Lung (tissue), 12 donors: Measurements from ENCODE around the gene GUCD1. TPM values are rescaled to one million over a fixed set of nuclear protein-coding genes. Genes with fewer than 3 reads are reported as not detected.

Experiments
- ATAC-seq: fragments of 200-7000 bp; cut with Tn5 transposase; one replicate; pipeline ENCODE4 v1.9.1; 2020; ENCODE audit warnings: moderate number of reproducible peaks; ENCODE audit not compliant: insufficient read depth, low FRiP score
- DNase-seq, 3 donors: peaks; one replicate each; pipeline ENCODE4 v3.0.0-alpha.2; 2013 to 2017
- H3K27ac ChIP-seq, 2 donors: one replicate each; pipeline ENCODE4 v1.5.1; 2013; ENCODE audit warnings: mild to moderate bottlenecking in 2 of 2, moderate library complexity in 2 of 2, control low read depth in 1 of 2, inconsistent platforms in 1 of 2, low read depth in 1 of 2, low read length in 1 of 2
- H3K27me3 ChIP-seq, 3 donors: one replicate each; pipeline ENCODE4 v1.5.1; 2013; ENCODE audit warnings: low read length in 2 of 3; ENCODE audit not compliant: control insufficient read depth in 3 of 3, insufficient read depth in 3 of 3
- H3K36me3 ChIP-seq, 4 donors: one replicate each; pipeline ENCODE4 v1.5.1; 2013; ENCODE audit warnings: low read length in 4 of 4, mild to moderate bottlenecking in 1 of 4, moderate library complexity in 1 of 4; ENCODE audit not compliant: control insufficient read depth in 4 of 4, insufficient read depth in 4 of 4
- H3K4me1 ChIP-seq, 5 donors: one replicate each; pipeline ENCODE4 v1.5.1; 2013; ENCODE audit warnings: low read length in 5 of 5, mild to moderate bottlenecking in 2 of 5, moderate library complexity in 1 of 5; ENCODE audit not compliant: control insufficient read depth in 5 of 5, insufficient read depth in 5 of 5
- H3K4me3 ChIP-seq: one replicate; pipeline ENCODE4 v1.5.1; 2013; ENCODE audit warnings: mild to moderate bottlenecking, control low read depth, moderate library complexity
- H3K9ac ChIP-seq, 2 donors: one replicate each; pipeline ENCODE4 v1.5.1; 2013; ENCODE audit warnings: low read length in 2 of 2, control low read depth in 1 of 2; ENCODE audit not compliant: insufficient read depth in 1 of 2
- H3K9me3 ChIP-seq, 4 donors: one replicate each; pipeline ENCODE4 v1.5.1; 2013; ENCODE audit warnings: low read length in 3 of 4, mild to moderate bottlenecking in 1 of 4, moderate library complexity in 1 of 4; ENCODE audit not compliant: control insufficient read depth in 4 of 4, insufficient read depth in 3 of 4
- WGBS, 2 donors: extraction: QIAGEN DNeasy Blood & Tissue Kit; methylation state at CpG; one replicate each; pipeline ENCODE4 v1.1.7; 2013; 5-methylcytosine and 5-hydroxymethylcytosine counted together
- polyA plus RNA-seq, 2 donors: library from polyadenylated mRNA; stranded (reverse); fragments of 200-250 nt; gene quantifications; one replicate each; pipeline ENCODE4 v1.2.1, GENCODE V29; 2013
- total RNA-seq, 2 donors: library from RNA; depleted of rRNA in 1 of 2; stranded (reverse); fragments of >200 nt in 1 of 2; gene quantifications; one replicate each; pipeline ENCODE4 v1.2.1, GENCODE V29; 2014 to 2021
- TF ChIP-seq, protein P1 (sequence below): IDR thresholded peaks from 2 replicates; pipeline ENCODE4 v1.5.1; 2012; ENCODE audit warnings: mild to moderate bottlenecking; ENCODE audit errors: control extremely low read depth, extremely low read depth
- donor health status: control.
- donor health status: control.
- donor health status: Bipolar disorder and iron deficiency.
- donor health status: healthy.
- donor health status: DM: yes; HTN: yes; CAD: no.

The GUCD1 gene
- total and polyA plus RNA-seq, 4 donors: 87.8 to 130 (median 107) TPM

DNA sequence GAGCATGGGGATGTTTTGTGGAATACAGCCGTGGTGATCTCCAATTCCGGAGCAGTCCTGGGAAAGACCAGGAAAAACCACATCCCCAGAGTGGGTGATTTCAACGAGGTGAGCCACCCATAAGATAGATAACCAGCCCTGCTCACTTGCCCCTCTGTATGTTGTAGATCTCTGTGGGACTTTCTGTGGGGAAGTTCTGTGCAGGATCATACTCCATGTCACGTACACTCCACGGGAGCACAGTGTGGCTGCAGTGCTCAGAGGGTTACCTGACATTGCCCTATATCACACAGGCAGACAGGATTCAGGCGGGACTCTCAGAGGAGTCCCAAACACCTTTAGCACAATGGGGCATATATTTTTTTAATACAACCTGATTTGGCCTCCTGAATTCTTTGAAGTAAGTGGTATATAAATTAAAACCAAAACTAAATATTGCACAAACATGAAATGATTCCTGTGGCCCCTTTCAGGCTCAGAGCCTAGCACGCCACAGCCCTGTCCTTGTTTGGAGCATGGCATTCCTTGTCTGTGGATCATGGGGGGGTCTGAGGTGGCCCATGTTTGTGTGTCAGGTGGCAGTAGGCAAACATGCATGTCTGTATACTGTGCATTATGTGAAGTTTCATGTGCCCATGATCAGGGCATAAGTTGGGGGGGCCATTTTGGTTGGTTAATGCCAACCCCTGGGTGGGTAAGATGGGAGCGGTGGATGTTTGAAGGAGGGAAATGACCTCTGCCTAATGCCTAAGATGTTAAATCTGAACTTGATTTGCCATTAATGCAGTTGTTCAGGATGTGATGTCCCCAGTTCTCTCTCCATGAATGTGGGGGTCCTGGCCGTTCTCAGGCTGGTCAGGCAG is 41.3 kb downstream of the GUCD1 start:
- 93 to 95% methylated on average over 9 of the region's 9 CpGs for WGBS, 2 donors
- Histone ChIP-seq H3K9me3 (no peaks in the 10 kb centered on the region), H3K4me1 (peaks cover 7 to 22% (median 12%) of the 10 kb centered on the region in 5 donors), H3K9ac (no peak overlapping the region), H3K36me3 (no peaks in the 10 kb centered on the region), H3K27ac (no peak overlapping the region), H3K4me3 (no peak overlapping the region), H3K27me3 (no peaks in the 10 kb centered on the region)
- no peak for DNase-seq
- TF ChIP-seq, protein P1, sequence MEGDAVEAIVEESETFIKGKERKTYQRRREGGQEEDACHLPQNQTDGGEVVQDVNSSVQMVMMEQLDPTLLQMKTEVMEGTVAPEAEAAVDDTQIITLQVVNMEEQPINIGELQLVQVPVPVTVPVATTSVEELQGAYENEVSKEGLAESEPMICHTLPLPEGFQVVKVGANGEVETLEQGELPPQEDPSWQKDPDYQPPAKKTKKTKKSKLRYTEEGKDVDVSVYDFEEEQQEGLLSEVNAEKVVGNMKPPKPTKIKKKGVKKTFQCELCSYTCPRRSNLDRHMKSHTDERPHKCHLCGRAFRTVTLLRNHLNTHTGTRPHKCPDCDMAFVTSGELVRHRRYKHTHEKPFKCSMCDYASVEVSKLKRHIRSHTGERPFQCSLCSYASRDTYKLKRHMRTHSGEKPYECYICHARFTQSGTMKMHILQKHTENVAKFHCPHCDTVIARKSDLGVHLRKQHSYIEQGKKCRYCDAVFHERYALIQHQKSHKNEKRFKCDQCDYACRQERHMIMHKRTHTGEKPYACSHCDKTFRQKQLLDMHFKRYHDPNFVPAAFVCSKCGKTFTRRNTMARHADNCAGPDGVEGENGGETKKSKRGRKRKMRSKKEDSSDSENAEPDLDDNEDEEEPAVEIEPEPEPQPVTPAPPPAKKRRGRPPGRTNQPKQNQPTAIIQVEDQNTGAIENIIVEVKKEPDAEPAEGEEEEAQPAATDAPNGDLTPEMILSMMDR: no peak
- no peak for ATAC-seq

DNA sequence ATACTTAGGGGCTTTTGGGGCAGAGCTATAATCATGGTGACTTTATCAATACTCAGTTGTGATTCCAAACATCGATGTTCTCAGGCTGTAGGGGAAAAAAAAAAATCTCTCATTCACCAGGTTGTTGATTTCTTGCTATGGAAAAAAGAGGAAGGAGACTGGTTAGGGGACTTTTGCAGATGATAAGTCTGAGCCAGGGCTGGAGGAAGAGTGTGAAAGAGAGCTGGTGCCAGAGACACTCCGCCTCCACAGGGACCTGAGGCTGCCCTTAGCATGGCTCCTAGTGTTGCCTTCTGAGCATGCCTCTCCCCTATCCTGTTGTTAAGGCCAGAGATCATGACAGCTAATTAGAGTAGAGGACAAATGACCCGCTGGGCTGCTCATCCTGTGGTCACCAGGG is 42.9 kb downstream of the GUCD1 start:
- H3K36me3 ChIP-seq: no peaks in the 10 kb centered on the region
- peak in 1 of 3 donors; percentile 16 for DNase-seq
- no peaks in the 10 kb centered on the region for H3K27me3 ChIP-seq
- peak overlapping the region in 1 of 2 donors; percentile 58 for H3K27ac ChIP-seq
- H3K4me3 ChIP-seq: no peak overlapping the region
- no peak overlapping the region for H3K9ac ChIP-seq
- 27 to 42% methylated on average over 3 of the region's 3 CpGs for WGBS, 2 donors
- no peaks in the 10 kb centered on the region for H3K9me3 ChIP-seq
- TF ChIP-seq, protein P1: no peak
- ATAC-seq: no peak
- peaks cover 7 to 28% (median 18%) of the 10 kb centered on the region in 5 donors for H3K4me1 ChIP-seq

DNA sequence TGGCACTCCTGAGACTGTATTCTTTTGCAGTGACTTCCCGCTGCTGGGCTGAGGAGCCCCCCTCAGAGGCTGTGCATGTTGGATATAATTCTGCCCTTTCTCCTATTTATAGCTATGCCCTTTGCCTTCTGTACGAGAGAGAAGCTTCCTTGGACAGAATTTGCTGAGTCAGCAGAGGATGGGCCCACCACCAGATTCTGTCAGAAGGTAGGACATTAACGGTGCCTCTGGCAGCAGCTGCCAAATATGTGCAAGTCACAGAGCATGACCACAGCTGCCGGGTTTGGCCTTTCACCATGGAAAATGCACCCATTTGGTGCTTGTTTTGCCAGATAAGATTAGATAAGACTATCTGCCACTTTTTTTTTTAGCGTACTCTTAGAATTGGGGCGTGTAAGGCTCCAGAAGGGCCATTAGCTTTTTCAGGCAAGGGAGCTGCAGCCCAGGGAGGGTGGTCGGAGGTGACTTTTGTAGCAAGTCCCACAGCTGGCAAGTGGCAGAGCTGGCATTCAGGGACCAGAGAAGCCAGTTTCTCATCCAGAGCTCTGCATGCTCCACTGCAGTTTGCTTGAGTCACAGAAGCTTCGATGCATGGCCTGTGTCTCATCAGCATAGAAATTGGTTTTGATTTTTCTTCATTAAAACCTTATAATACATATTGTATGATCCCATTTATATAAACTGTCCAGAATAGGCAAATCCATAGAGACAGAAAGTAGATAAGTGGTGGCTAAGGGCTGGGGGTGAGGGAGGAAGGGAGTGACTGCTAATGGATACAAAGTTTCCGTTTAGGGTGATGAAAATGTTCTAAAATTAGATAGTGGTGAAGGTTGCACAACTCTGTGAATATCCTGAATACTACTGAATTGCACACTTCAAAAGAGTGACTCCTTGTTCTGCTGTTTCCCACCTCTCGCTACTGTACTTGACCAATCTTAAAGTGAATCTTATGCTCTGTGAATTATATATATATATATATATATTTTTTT is 44.0 kb downstream of the GUCD1 start:
- WGBS, 2 donors: 10 to 21% methylated on average over 10 of the region's 10 CpGs
- no peaks in the 10 kb centered on the region for H3K27me3 ChIP-seq
- DNase-seq (peak in 2 of 3 donors; percentile 48 to 64), ATAC-seq (peak; percentile 9)
- peak overlapping the region in 1 of 2 donors; percentile 68 for H3K27ac ChIP-seq
- peaks cover 7 to 35% (median 18%) of the 10 kb centered on the region in 5 donors for H3K4me1 ChIP-seq
- no peaks in the 10 kb centered on the region for H3K36me3 ChIP-seq
- no peak overlapping the region for H3K9ac ChIP-seq
- H3K4me3 ChIP-seq: no peak overlapping the region
- TF ChIP-seq, protein P1: no peak
- no peaks in the 10 kb centered on the region for H3K9me3 ChIP-seq
